ENCODE data around the gene BEST1. TPM values are rescaled to one million over a fixed set of nuclear protein-coding genes. Genes with fewer than 3 reads are reported as not detected.

Gene BEST1
- total and polyA plus RNA-seq, 2 of the 13 experiments (the other 11 are each of a cell fraction or from before 2014, with no cell fraction given) = 0.09 to 0.65 TPM

- TF ChIP-seq FOXO4 (CRISPR knock-in tag; conservative IDR thresholded peaks at IDR 0.05) (no peak), CCDC6 (CRISPR knock-in tag; IDR thresholded peaks at IDR 0.05) (no peak), ZFP1 (CRISPR knock-in tag; IDR thresholded peaks at IDR 0.05) (no peak), SIN3A (IDR thresholded peaks at IDR 0.05; ENCODE audit: borderline replicate concordance, low read depth, low read length) (peak; percentile 10; the same call in 1 of the 2 replicates), ZNF800 (CRISPR knock-in tag; IDR thresholded peaks at IDR 0.05) (no peak), YEATS2 (CRISPR knock-in tag; IDR thresholded peaks at IDR 0.05; ENCODE audit: borderline replicate concordance) (no peak), ZXDC (CRISPR knock-in tag; IDR thresholded peaks at IDR 0.05) (no peak), E2F2 (CRISPR knock-in tag; IDR thresholded peaks at IDR 0.05; ENCODE audit: borderline replicate concordance) (no peak), ATF3 (CRISPR knock-in tag; IDR thresholded peaks at IDR 0.05) (no peak), DR1 (CRISPR knock-in tag; IDR thresholded peaks at IDR 0.05) (no peak), ATF7 (IDR thresholded peaks at IDR 0.05) (peak; percentile 77), ATF7 (CRISPR knock-in tag; IDR thresholded peaks at IDR 0.05) (no peak), DZIP1 (CRISPR knock-in tag; IDR thresholded peaks at IDR 0.05) (no peak)
Observed at GRCh38 chr11:61949169-61950034, 749 bp upstream of the BEST1 start (continued).
